ENCODE results near the gene ZNF407.

- TF ChIP-seq CTCF (IDR thresholded peaks at IDR 0.05) = no peak
- no peak for TF ChIP-seq POLR2A (IDR thresholded peaks at IDR 0.05)
Measured at GRCh38 chr18:74784752-74785151, 187.1 kb downstream of the ZNF407 start.

Data from testis (tissue), 2 donors.